ENCODE measurements around the gene P4HA2. TPM values are rescaled to one million over a fixed set of nuclear protein-coding genes. Genes with fewer than 3 reads are reported as not detected.
A peak's percentile ranks its signal among the peaks of the same experiment; 100 is the strongest.

Gene P4HA2
- total and polyA plus RNA-seq, 2 donors (not counting 3 experiments of a cell fraction or from before 2014, with no cell fraction given), result 37.6 to 58.7 TPM

DNA sequence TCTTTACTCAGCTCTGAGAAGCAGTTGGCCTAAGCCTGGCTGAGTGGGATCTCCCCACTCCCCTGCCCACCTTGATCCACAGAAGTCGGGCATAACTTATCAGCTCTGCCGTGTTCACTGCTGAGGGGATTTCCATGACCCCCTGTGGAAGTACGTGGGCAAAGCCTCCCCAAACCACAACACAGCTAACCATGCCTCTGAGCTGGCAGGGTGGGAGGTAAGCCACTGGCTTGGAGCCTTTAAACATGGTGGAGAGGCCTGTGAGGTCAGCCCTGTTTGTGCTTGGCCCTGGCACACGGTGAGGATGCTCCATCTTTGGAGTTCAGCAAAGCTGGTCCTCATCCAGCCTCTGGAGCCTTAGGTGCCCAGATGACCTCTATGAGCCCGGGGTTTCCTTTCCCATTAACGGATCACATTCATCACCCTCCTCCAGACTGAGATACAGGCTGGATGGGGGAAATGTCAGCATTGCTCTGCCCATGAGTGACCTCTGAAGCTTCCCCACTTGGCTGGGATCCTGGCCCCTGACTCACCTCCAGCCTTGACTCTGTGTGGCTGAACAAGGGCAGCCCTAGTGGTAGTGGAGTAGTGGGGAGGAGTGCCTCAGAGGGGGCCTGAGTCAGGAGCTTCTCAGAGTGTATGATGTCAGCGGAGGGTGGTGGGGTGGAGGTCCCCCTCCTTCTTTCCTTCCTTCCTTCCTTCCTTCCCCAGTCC is 36.1 kb upstream of the P4HA2 start:
- POLR2A ChIA-PET, result interaction anchor here (1.5 kb wide), 1 partner anchor 52 kb away, joined by 3 read pairs; no protein-coding TSS in a partner anchor
- Histone ChIP-seq H3K27ac (ENCODE audit: insufficient read depth, low read depth, low read length) (peak overlapping the region; percentile 89), H3K4me3 (replicated peaks in 1 of 3; ENCODE audit: insufficient read depth in 1 of 3, low read depth in 1 of 3, low read length in 3 of 3) (no peak overlapping the region), H3K9ac (replicated peaks; ENCODE audit: extremely low read depth, insufficient read depth, low read length) (peak overlapping the region; percentile 20), H3K4me1 (ENCODE audit: control insufficient read depth, extremely low read depth, insufficient read depth, low read length) (peaks cover 79% of the 10 kb centered on the region), H2AFZ (ENCODE audit: low read depth, low read length) (no peak overlapping the region), H4K20me1 (replicated peaks; ENCODE audit: control insufficient read depth, extremely low read depth, insufficient read depth, low read length) (no peaks in the 10 kb centered on the region), H3K9me1 (replicated peaks; ENCODE audit: control insufficient read depth, extremely low read depth, insufficient read depth, low read length) (no peaks in the 10 kb centered on the region), H3K36me3 (ENCODE audit: control insufficient read depth in 2 of 2, extremely low read depth in 1 of 2, insufficient read depth in 2 of 2, low read length in 2 of 2) (peaks cover 8 to 16% of the 10 kb centered on the region in 2 experiments), H3K79me2 (ENCODE audit: control insufficient read depth, insufficient read depth, low read length) (peaks cover 31% of the 10 kb centered on the region), H3K4me2 (ENCODE audit: insufficient read depth, low read length) (peak overlapping the region; percentile 1), H3K27me3 (ENCODE audit: control insufficient read depth in 2 of 2, insufficient read depth in 2 of 2, low read length in 2 of 2) (no peaks in the 10 kb centered on the region), H3K9me3 (replicated peaks; ENCODE audit: control insufficient read depth, insufficient read depth, low read length) (no peaks in the 10 kb centered on the region)
- intact Hi-C loops (cut with micrococcal nuclease), result loop anchor here (2.0 to 10.0 kb wide), 3 partner anchors 176 to 449 kb away; no protein-coding TSS in a partner anchor
- peak; percentile 78 for DNase-seq (ENCODE audit: low read depth, low spot score)
- dilution Hi-C loops (cut with MboI; ENCODE audit: extremely low pct_ligation_motif_present, low sequenced_read_pairs), result no loop called here
- FAIRE-seq, result peak; percentile 99
- BruUV-seq (replicated peaks), result no TSS peak
- CTCF ChIA-PET, result interaction anchor here (0.9 to 7.8 kb wide), 8 partner anchors 9 to 233 kb away, joined by 3 to 93 read pairs (median 4); partner anchors contain the start of gene SLC22A4
- TF ChIP-seq POLR2AphosphoS5 (IDR thresholded peaks at IDR 0.05; ENCODE audit: insufficient read depth, low read depth, low read length), result peak; percentile 77
- TF ChIP-seq POLR2A (IDR thresholded peaks at IDR 0.05; ENCODE audit: low read depth, low read length), result peak; percentile 15
- TF ChIP-seq, protein P1, sequence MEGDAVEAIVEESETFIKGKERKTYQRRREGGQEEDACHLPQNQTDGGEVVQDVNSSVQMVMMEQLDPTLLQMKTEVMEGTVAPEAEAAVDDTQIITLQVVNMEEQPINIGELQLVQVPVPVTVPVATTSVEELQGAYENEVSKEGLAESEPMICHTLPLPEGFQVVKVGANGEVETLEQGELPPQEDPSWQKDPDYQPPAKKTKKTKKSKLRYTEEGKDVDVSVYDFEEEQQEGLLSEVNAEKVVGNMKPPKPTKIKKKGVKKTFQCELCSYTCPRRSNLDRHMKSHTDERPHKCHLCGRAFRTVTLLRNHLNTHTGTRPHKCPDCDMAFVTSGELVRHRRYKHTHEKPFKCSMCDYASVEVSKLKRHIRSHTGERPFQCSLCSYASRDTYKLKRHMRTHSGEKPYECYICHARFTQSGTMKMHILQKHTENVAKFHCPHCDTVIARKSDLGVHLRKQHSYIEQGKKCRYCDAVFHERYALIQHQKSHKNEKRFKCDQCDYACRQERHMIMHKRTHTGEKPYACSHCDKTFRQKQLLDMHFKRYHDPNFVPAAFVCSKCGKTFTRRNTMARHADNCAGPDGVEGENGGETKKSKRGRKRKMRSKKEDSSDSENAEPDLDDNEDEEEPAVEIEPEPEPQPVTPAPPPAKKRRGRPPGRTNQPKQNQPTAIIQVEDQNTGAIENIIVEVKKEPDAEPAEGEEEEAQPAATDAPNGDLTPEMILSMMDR (IDR thresholded peaks at IDR 0.05; ENCODE audit: extremely low read depth in 1 of 2, insufficient read depth in 1 of 2, low read depth in 1 of 2, low read length in 2 of 2), result peak in 1 of 2 donors; percentile 13
- TF ChIP-seq, protein P2, sequence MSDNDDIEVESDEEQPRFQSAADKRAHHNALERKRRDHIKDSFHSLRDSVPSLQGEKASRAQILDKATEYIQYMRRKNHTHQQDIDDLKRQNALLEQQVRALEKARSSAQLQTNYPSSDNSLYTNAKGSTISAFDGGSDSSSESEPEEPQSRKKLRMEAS (IDR thresholded peaks at IDR 0.05; ENCODE audit: insufficient read depth, insufficient read length), result no peak
- peak; percentile 89 for TF ChIP-seq FOS (IDR thresholded peaks at IDR 0.05; ENCODE audit: borderline replicate concordance, insufficient read depth, low read length)
- TF ChIP-seq MYC (IDR thresholded peaks at IDR 0.05; ENCODE audit: low read depth, low read length), result no peak
- peak; percentile 66 for TF ChIP-seq JUN (IDR thresholded peaks at IDR 0.05; ENCODE audit: borderline replicate concordance, insufficient read depth, insufficient read length, low read depth)
- no peak for TF ChIP-seq GATA2 (IDR thresholded peaks at IDR 0.05; ENCODE audit: insufficient read depth, insufficient read length, low read depth, low read length)
- no peak for TF ChIP-seq EZH2 (IDR thresholded peaks at IDR 0.05; ENCODE audit: borderline replicate concordance, low read depth, low read length, severe bottlenecking)

Measured in endothelial cell of umbilical vein (primary cell).